ENCODE data around the gene ASCL2. TPM values are rescaled to one million over a fixed set of nuclear protein-coding genes. Genes with fewer than 3 reads are reported as not detected.

The ASCL2 gene, protein sequence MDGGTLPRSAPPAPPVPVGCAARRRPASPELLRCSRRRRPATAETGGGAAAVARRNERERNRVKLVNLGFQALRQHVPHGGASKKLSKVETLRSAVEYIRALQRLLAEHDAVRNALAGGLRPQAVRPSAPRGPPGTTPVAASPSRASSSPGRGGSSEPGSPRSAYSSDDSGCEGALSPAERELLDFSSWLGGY
- 0.06 to 0.08 TPM in 2 of 5 replicates, not detected in the others for total RNA-seq (2022; extraction: Qiagen RNA extraction)

DNA sequence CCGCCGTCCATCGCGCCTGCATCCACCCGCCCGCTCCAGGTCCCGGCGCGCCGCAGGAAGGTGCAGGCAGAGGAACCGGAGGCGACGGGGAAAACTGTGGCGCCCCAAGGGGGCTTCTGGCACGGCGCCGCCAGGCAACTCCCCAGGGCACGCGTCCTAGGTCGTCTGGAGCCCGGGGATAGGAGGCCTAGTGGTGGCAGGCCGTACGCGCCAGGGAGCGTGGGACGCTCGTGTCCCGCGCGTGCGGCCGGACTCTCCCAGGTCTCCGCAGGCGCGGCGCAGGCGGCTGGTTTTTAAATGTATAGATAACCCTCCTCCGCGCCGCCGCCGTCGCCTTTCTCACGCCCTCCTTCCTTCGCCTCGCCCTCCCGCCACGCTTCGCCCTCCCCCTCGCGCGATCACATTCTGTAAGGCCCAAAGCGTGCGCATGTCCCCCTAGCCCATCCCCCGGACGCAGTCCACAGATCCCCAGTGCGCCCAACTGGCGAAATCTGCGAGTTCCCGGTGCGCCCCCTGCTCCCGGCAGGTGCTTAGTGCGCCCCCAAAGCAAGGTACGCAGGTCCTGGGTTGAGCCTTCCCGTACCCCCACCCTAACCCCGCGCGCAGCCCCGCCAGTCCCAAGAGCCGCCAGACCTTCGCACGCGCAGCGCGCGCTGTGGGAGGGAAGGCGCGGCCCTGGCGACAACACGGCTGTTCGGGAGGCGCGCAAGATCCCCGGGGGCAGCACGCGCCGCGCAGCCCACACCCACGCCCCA, at the start of gene ASCL2:
TSS of gene ASCL2 (minus strand) at position 267 of the 755 bp plus-strand sequence. CDS start at position 11, 256 bp downstream.

DNA sequence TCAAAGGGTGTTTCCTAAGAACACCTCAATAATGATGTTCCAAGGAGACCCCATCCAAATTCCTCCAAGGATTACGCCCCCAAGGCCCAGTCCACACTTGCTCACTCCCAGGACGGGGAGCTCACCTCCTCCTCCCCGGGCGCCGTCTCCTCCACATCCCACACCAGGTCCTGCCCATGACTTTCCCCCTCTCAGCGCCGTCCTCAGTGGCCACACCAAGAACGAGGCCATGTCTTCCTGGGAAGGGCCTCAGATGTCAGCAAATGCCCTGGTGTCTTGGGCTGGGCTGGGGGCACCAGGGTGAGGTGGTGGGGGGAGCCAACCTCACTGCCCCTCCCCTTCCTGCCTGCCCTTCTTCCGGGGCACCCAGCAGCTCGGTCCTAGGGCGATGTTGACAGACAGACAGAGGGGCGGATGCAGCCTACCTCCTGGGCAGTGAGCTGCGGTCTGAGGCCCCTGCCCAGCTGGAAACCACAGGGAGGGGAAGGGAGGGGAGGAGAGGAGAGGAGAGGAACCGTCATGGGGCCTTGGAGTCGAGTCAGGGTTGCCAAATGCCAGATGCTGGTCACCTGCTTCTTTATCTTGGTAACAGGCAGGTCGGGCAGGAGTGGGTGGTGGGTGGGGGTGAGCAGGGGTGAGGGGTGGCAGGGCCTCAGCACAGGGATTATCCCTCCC, 31.4 kb upstream of the ASCL2 start, which contains the start of the genes C11orf21 and TSPAN32:
TSS of gene C11orf21 (minus strand) at position 288 of the 675 bp plus-strand sequence. CDS start at position 178, 110 bp downstream.
TSS of gene TSPAN32 (plus strand) at position 383 of the 675 bp plus-strand sequence. CDS start at position 520, 137 bp downstream.

Other genes with a start within 250 kb of the ASCL2 start
- 1.7 to 2.9 TPM (median 2.4 TPM) in 5 replicates for gene IGF2, start 131.2 kb downstream of the ASCL2 start, total RNA-seq (2022; extraction: Qiagen RNA extraction)
- gene INS, start 109.4 kb downstream of the ASCL2 start, total RNA-seq (2022; extraction: Qiagen RNA extraction) = not detected in 5 replicates
- gene TH, start 98.8 kb downstream of the ASCL2 start, total RNA-seq (2022; extraction: Qiagen RNA extraction) = 0.06 to 0.10 TPM (median 0.08 TPM) in 4 of 5 replicates, not detected in the other
- not detected in 5 replicates for gene C11orf21, start 31.3 kb upstream of the ASCL2 start, total RNA-seq (2022; extraction: Qiagen RNA extraction)
- gene TSPAN32, start 31.4 kb upstream of the ASCL2 start, total RNA-seq (2022; extraction: Qiagen RNA extraction) = not detected in 5 replicates
- gene CD81, start 106.7 kb upstream of the ASCL2 start, total RNA-seq (2022; extraction: Qiagen RNA extraction) = 305 to 439 TPM (median 424 TPM) in 5 replicates
- 44.9 to 80.9 TPM (median 69.5 TPM) in 5 replicates for gene TSSC4, start 130.2 kb upstream of the ASCL2 start, total RNA-seq (2022; extraction: Qiagen RNA extraction)
- gene TRPM5, start 173.9 kb upstream of the ASCL2 start, total RNA-seq (2022; extraction: Qiagen RNA extraction) = not detected in 5 replicates
- gene KCNQ1, start 174.4 kb upstream of the ASCL2 start, total RNA-seq (2022; extraction: Qiagen RNA extraction) = 0.66 to 1.1 TPM (median 0.71 TPM) in 5 replicates

Data from A549 treated with AZD2906 at 1 μM for 4 hours (cell line).